Astrocyte (in vitro differentiated cells and primary cell): Measurements from ENCODE around the gene FIZ1. TPM values are rescaled to one million over a fixed set of nuclear protein-coding genes. Genes with fewer than 3 reads are reported as not detected.

ENCODE experiments used
- DNase-seq: peaks from one replicate; pipeline ENCODE4 v3.0.0-alpha.2; 2010; ENCODE audit warnings: low read depth
- FAIRE-seq: peaks from 2 replicates; lab custom pipeline; 2011; peaks lifted over from hg19 to GRCh38; lab: Jason Lieb, UNC
- H2AFZ ChIP-seq: 2 replicates; pipeline ENCODE4 v1.6.0; 2012; ENCODE audit warnings: low read depth, low read length, inconsistent platforms
- H3K27ac ChIP-seq: 2 replicates; pipeline ENCODE4 v1.5.1; 2011; ENCODE audit warnings: low read depth, low read length, inconsistent platforms
- H3K27me3 ChIP-seq: 2 replicates; pipeline ENCODE4 v1.6.0; 2011; ENCODE audit warnings: low read length, inconsistent platforms; ENCODE audit not compliant: insufficient read depth
- H3K36me3 ChIP-seq: 2 replicates; pipeline ENCODE4 v1.5.1; 2011; ENCODE audit warnings: low read length, inconsistent platforms; ENCODE audit not compliant: insufficient read depth
- H3K4me1 ChIP-seq: 2 replicates; pipeline ENCODE4 v1.5.1; 2011; ENCODE audit warnings: low read length, inconsistent platforms; ENCODE audit not compliant: insufficient read depth
- H3K4me2 ChIP-seq: 2 replicates; pipeline ENCODE4 v1.6.0; 2012; ENCODE audit warnings: low read length, inconsistent platforms
- H3K4me3 ChIP-seq: 2 replicates; pipeline ENCODE4 v1.5.1; 2011; ENCODE audit warnings: low read depth, mild to moderate bottlenecking, low read length, inconsistent platforms; ENCODE audit not compliant: insufficient read depth
- H3K79me2 ChIP-seq: 2 replicates; pipeline ENCODE4 v1.6.0; 2012; ENCODE audit warnings: mild to moderate bottlenecking, low read length, inconsistent platforms; ENCODE audit not compliant: insufficient read depth
- H3K9ac ChIP-seq: 2 replicates; pipeline ENCODE4 v1.6.0; 2012; ENCODE audit warnings: mild to moderate bottlenecking, low read length, inconsistent platforms
- H3K9me3 ChIP-seq: 2 replicates; pipeline ENCODE4 v1.5.1; 2012; ENCODE audit warnings: low read depth, mild to moderate bottlenecking, low read length, inconsistent platforms; ENCODE audit not compliant: insufficient read depth
- H4K20me1 ChIP-seq: 2 replicates; pipeline ENCODE4 v1.6.0; 2012; ENCODE audit warnings: low read length, inconsistent platforms; ENCODE audit not compliant: insufficient read depth
- H3K27ac Mint-ChIP-seq: one replicate; pipeline ENCODE4 v1.8.0; 2021; ENCODE audit warnings: mild to moderate bottlenecking, mixed read lengths; ENCODE audit not compliant: unreplicated experiment
- H3K27me3 Mint-ChIP-seq: one replicate; pipeline ENCODE4 v1.8.0; 2021; ENCODE audit warnings: low read depth, mixed read lengths; ENCODE audit not compliant: unreplicated experiment
- H3K36me3 Mint-ChIP-seq: one replicate; pipeline ENCODE4 v1.8.0; 2021; ENCODE audit warnings: low read depth, mixed read lengths; ENCODE audit not compliant: unreplicated experiment
- H3K4me1 Mint-ChIP-seq: one replicate; pipeline ENCODE4 v1.8.0; 2021; ENCODE audit warnings: low read depth, mixed read lengths; ENCODE audit not compliant: unreplicated experiment
- H3K4me3 Mint-ChIP-seq: one replicate; pipeline ENCODE4 v1.8.0; 2021; ENCODE audit warnings: mild to moderate bottlenecking, moderate library complexity, mixed read lengths; ENCODE audit not compliant: unreplicated experiment
- H3K9me3 Mint-ChIP-seq: one replicate; pipeline ENCODE4 v1.8.0; 2021; ENCODE audit warnings: mild to moderate bottlenecking, mixed read lengths; ENCODE audit not compliant: unreplicated experiment
- EZH2 ChIP-seq: IDR thresholded peaks from 2 replicates; pipeline ENCODE4 v1.6.1; 2012; ENCODE audit warnings: mild to moderate bottlenecking, low read length, inconsistent platforms; ENCODE audit not compliant: insufficient read depth
- total RNA-seq: library from RNA; stranded (reverse); gene quantifications from 2 replicates; pipeline ENCODE4 v1.2.1, GENCODE V29; 2021
- TF ChIP-seq, protein P1 (sequence below): IDR thresholded peaks from 2 replicates; pipeline ENCODE4 v1.5.1; 2011; ENCODE audit warnings: low read depth, mild to moderate bottlenecking, inconsistent platforms, low read length, moderate library complexity; ENCODE audit not compliant: insufficient read depth

FIZ1 gene
- total RNA-seq, 1 donor from 2014 or later, result 14.5 TPM

GRCh38 chr19:55624109-55625003 is 25.0 kb upstream of the FIZ1 start, which contains the start of gene ZNF784:
ZNF784 (minus strand) TSS chr19:55624566; CDS start chr19:55624561, 5 bp downstream.
- H3K27me3 Mint-ChIP-seq, result no peaks in the 10 kb centered on the region
- TF ChIP-seq, protein P1, sequence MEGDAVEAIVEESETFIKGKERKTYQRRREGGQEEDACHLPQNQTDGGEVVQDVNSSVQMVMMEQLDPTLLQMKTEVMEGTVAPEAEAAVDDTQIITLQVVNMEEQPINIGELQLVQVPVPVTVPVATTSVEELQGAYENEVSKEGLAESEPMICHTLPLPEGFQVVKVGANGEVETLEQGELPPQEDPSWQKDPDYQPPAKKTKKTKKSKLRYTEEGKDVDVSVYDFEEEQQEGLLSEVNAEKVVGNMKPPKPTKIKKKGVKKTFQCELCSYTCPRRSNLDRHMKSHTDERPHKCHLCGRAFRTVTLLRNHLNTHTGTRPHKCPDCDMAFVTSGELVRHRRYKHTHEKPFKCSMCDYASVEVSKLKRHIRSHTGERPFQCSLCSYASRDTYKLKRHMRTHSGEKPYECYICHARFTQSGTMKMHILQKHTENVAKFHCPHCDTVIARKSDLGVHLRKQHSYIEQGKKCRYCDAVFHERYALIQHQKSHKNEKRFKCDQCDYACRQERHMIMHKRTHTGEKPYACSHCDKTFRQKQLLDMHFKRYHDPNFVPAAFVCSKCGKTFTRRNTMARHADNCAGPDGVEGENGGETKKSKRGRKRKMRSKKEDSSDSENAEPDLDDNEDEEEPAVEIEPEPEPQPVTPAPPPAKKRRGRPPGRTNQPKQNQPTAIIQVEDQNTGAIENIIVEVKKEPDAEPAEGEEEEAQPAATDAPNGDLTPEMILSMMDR, result no peak
- TF ChIP-seq EZH2, result no peak
- peaks cover 8% of the 10 kb centered on the region for H3K79me2 ChIP-seq
- peak within 1 kb of the TSS; percentile 73 for H3K4me3 ChIP-seq
- FAIRE-seq (no peak), DNase-seq (peak; percentile 59)
- H3K27me3 ChIP-seq, result no peaks in the 10 kb centered on the region
- no peaks in the 10 kb centered on the region for H3K9me3 ChIP-seq
- peaks cover 2% of the 10 kb centered on the region for H3K36me3 Mint-ChIP-seq
- H4K20me1 ChIP-seq, result peaks cover 13% of the 10 kb centered on the region
- peak within 1 kb of the TSS; percentile 95 for H2AFZ ChIP-seq
- peak within 1 kb of the TSS; percentile 89 for H3K4me3 Mint-ChIP-seq
- peak within 1 kb of the TSS; percentile 99 for H3K4me2 ChIP-seq
- no peaks in the 10 kb centered on the region for H3K4me1 ChIP-seq
- peak within 1 kb of the TSS; percentile 94 for H3K27ac ChIP-seq
- no peaks in the 10 kb centered on the region for H3K9me3 Mint-ChIP-seq
- peaks cover 6% of the 10 kb centered on the region for H3K4me1 Mint-ChIP-seq
- no peaks in the 10 kb centered on the region for H3K36me3 ChIP-seq
- H3K9ac ChIP-seq, result peak within 1 kb of the TSS; percentile 94
- peak within 1 kb of the TSS; percentile 89 for H3K27ac Mint-ChIP-seq

GRCh38 chr19:55623561-55623960 is 24.2 kb upstream of the FIZ1 start:
- Histone ChIP-seq H3K9ac (no peak overlapping the region), H3K79me2 (peaks cover 8% of the 10 kb centered on the region), H3K9me3 (no peaks in the 10 kb centered on the region), H3K4me1 (no peaks in the 10 kb centered on the region), H3K27ac (no peak overlapping the region), H3K27me3 (no peaks in the 10 kb centered on the region), H3K36me3 (no peaks in the 10 kb centered on the region), H2AFZ (no peak overlapping the region), H4K20me1 (peaks cover 13% of the 10 kb centered on the region), H3K4me3 (peak overlapping the region; percentile 11), H3K4me2 (peak overlapping the region; percentile 64)
- Mint-ChIP-seq H3K36me3 (peaks cover 2% of the 10 kb centered on the region), H3K27ac (peak overlapping the region; percentile 89), H3K27me3 (no peaks in the 10 kb centered on the region), H3K9me3 (no peaks in the 10 kb centered on the region), H3K4me1 (peaks cover 6% of the 10 kb centered on the region), H3K4me3 (peak overlapping the region; percentile 89)
- TF ChIP-seq, protein P1, result no peak
- no peak for TF ChIP-seq EZH2
- DNase-seq (no peak), FAIRE-seq (no peak)
